Liver (tissue), 9 donors: Measurements from ENCODE around the gene ALPP. TPM values are rescaled to one million over a fixed set of nuclear protein-coding genes. Genes with fewer than 3 reads are reported as not detected.

Experiments used
- DNase-seq: peaks from one replicate; pipeline ENCODE4 v3.0.0-alpha.2; 2017; ENCODE audit warnings: low spot score
- H3K27ac ChIP-seq, 2 donors: one replicate each; pipeline ENCODE4 v1.7.0; 2013; ENCODE audit warnings: inconsistent platforms in 2 of 2, low read length in 2 of 2, control low read depth in 1 of 2, low read depth in 1 of 2, mild to moderate bottlenecking in 1 of 2
- H3K27me3 ChIP-seq, 4 donors: one replicate each; pipeline versions ENCODE4 v1.6.1 to v1.7.0; 2013; ENCODE audit warnings: low read length in 3 of 4, inconsistent platforms in 1 of 4, mild to moderate bottlenecking in 1 of 4, moderate library complexity in 1 of 4; ENCODE audit not compliant: control insufficient read depth in 4 of 4, insufficient read depth in 4 of 4
- H3K36me3 ChIP-seq, 4 donors: one replicate each; pipeline versions ENCODE4 v1.6.1 to v1.7.0; 2013; ENCODE audit warnings: low read length in 3 of 4, mild to moderate bottlenecking in 3 of 4, low read depth in 1 of 4, moderate library complexity in 1 of 4; ENCODE audit not compliant: control insufficient read depth in 4 of 4, insufficient read depth in 3 of 4
- H3K4me1 ChIP-seq, 4 donors: one replicate each; pipeline versions ENCODE4 v1.6.1 to v1.7.0; 2013; ENCODE audit warnings: low read length in 3 of 4, mild to moderate bottlenecking in 3 of 4, moderate library complexity in 1 of 4; ENCODE audit not compliant: control insufficient read depth in 4 of 4, insufficient read depth in 4 of 4
- H3K4me3 ChIP-seq, 3 donors: one replicate each; pipeline versions ENCODE4 v1.6.1 to v1.7.0; 2013; ENCODE audit warnings: low read length in 3 of 3, control low read depth in 1 of 3, low read depth in 1 of 3, mild to moderate bottlenecking in 1 of 3
- H3K9ac ChIP-seq, 2 donors: one replicate each; pipeline ENCODE4 v1.7.0; 2013; ENCODE audit warnings: low read length in 2 of 2, mild to moderate bottlenecking in 2 of 2, moderate library complexity in 2 of 2, control low read depth in 1 of 2, low read depth in 1 of 2
- H3K9me3 ChIP-seq, 4 donors: one replicate each; pipeline versions ENCODE4 v1.6.1 to v1.7.0; 2013; ENCODE audit warnings: low read length in 3 of 4; ENCODE audit not compliant: control insufficient read depth in 4 of 4
- EGR1 ChIP-seq, 2 donors: IDR thresholded peaks; 2 replicates each; pipeline ENCODE4 v1.6.1; 2016 to 2018; ENCODE audit warnings: antibody characterized with exemption in 2 of 2, low read depth in 2 of 2
- FOXA1 ChIP-seq: IDR thresholded peaks from 2 replicates; pipeline ENCODE4 v1.6.1; 2016; ENCODE audit warnings: antibody characterized with exemption
- FOXA2 ChIP-seq: IDR thresholded peaks from 2 replicates; pipeline ENCODE4 v1.6.1; 2016; ENCODE audit warnings: antibody characterized with exemption
- GABPA ChIP-seq, 2 donors: IDR thresholded peaks in 1 of 2; conservative IDR thresholded peaks in 1 of 2; 2 replicates each; pipeline ENCODE4 v1.6.1; 2016; ENCODE audit warnings: antibody characterized with exemption in 2 of 2, mild to moderate bottlenecking in 1 of 2, moderate library complexity in 1 of 2
- HNF4A ChIP-seq, 2 donors: conservative IDR thresholded peaks; 2 replicates each; pipeline ENCODE4 v1.6.1; 2016; ENCODE audit warnings: antibody characterized with exemption in 2 of 2, mild to moderate bottlenecking in 2 of 2
- HNF4G ChIP-seq: IDR thresholded peaks from 2 replicates; pipeline ENCODE4 v1.6.1; 2016; ENCODE audit warnings: antibody characterized with exemption
- JUND ChIP-seq, 2 donors: IDR thresholded peaks; 2 replicates each; pipeline ENCODE4 v1.6.1; 2016; ENCODE audit warnings: antibody characterized with exemption in 2 of 2
- NR2F2 ChIP-seq: IDR thresholded peaks from 2 replicates; pipeline ENCODE4 v1.6.1; 2016; ENCODE audit warnings: antibody characterized with exemption
- RAD21 ChIP-seq, 2 donors: IDR thresholded peaks; 2 replicates each; pipeline ENCODE4 v1.6.1; 2016; ENCODE audit warnings: antibody characterized with exemption in 2 of 2, mild to moderate bottlenecking in 2 of 2
- RXRA ChIP-seq, 2 donors: IDR thresholded peaks; 2 replicates each; pipeline ENCODE4 v1.6.1; 2017 to 2018; ENCODE audit warnings: antibody characterized with exemption in 2 of 2, mild to moderate bottlenecking in 1 of 2
- SP1 ChIP-seq: IDR thresholded peaks from 2 replicates; pipeline ENCODE4 v1.6.1; 2018; ENCODE audit warnings: antibody characterized with exemption, mild to moderate bottlenecking
- TAF1 ChIP-seq: conservative IDR thresholded peaks from 2 replicates; pipeline ENCODE4 v1.6.1; 2016; ENCODE audit warnings: antibody characterized with exemption, mild to moderate bottlenecking
- YY1 ChIP-seq: IDR thresholded peaks from 2 replicates; pipeline ENCODE4 v1.6.1; 2016; ENCODE audit warnings: antibody characterized with exemption, mild to moderate bottlenecking
- WGBS: extraction: QIAGEN DNeasy Blood & Tissue Kit; methylation state at CpG from one replicate; pipeline ENCODE4 v1.1.7; 2013; 5-methylcytosine and 5-hydroxymethylcytosine counted together
- polyA plus RNA-seq, 2 donors: library from polyadenylated mRNA; stranded (reverse) in 1 of 2; unstranded in 1 of 2; fragments of 200-250 nt in 1 of 2; fragments of >200 nt in 1 of 2; fragmentation: Nextera tagmentation in 1 of 2; extraction: Ambion mirVana in 1 of 2; gene quantifications; one replicate each; pipeline versions ENCODE4 v1.2.1 to v1.2.3, GENCODE V29; 2013 to 2015
- total RNA-seq, 2 donors: library from RNA; depleted of rRNA; stranded (reverse); fragments of >200 nt; gene quantifications; one replicate each; pipeline ENCODE4 v1.2.3, GENCODE V29; 2014
- TF ChIP-seq, protein P1 (sequence below): fragments of 150-350 bp; IDR thresholded peaks from 2 replicates; pipeline ENCODE4 v1.5.1; 2017; ENCODE audit warnings: improper control_type of control experiment, low read depth, low read length; ENCODE audit not compliant: missing input control
- TF ChIP-seq, protein P2 (sequence below): IDR thresholded peaks from 2 replicates; pipeline ENCODE4 v1.6.1; 2016; ENCODE audit warnings: antibody characterized with exemption
- TF ChIP-seq, protein P3 (sequence below): IDR thresholded peaks from 2 replicates; pipeline ENCODE4 v1.6.1; 2016; ENCODE audit warnings: antibody characterized with exemption, mild to moderate bottlenecking
- TF ChIP-seq, protein P4 (sequence below): IDR thresholded peaks from 2 replicates; pipeline ENCODE4 v1.6.1; 2016; ENCODE audit warnings: antibody characterized with exemption
- TF ChIP-seq, protein P5 (sequence below): IDR thresholded peaks from 2 replicates; pipeline ENCODE4 v1.6.1; 2016; ENCODE audit warnings: antibody characterized with exemption
- donor health status: healthy.
- donor health status: healthy.
- donor health status: healthy.
- donor health status: healthy.
- donor health status: healthy.

The ALPP gene
- total and polyA plus RNA-seq, 4 donors = not detected

DNA sequence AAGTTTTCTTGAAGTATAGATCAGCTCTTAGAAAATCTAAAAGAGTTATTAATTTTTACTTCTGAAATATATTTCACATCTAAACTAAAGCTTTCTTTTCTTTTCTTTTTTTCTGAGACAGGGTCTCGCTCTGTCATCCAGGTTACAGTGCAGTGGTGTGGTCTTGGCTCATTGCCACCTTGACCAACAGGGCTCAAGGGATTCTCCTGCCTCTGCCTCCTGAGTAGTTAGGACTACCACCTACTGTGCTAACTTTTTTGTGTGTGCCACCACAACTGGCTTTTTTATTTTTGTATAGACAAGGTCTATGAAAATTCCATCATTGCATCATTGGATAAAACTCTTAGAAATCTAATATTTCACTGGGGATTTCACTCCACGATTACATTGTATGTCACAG is 18.1 kb downstream of the ALPP start:
- TF ChIP-seq, protein P1, sequence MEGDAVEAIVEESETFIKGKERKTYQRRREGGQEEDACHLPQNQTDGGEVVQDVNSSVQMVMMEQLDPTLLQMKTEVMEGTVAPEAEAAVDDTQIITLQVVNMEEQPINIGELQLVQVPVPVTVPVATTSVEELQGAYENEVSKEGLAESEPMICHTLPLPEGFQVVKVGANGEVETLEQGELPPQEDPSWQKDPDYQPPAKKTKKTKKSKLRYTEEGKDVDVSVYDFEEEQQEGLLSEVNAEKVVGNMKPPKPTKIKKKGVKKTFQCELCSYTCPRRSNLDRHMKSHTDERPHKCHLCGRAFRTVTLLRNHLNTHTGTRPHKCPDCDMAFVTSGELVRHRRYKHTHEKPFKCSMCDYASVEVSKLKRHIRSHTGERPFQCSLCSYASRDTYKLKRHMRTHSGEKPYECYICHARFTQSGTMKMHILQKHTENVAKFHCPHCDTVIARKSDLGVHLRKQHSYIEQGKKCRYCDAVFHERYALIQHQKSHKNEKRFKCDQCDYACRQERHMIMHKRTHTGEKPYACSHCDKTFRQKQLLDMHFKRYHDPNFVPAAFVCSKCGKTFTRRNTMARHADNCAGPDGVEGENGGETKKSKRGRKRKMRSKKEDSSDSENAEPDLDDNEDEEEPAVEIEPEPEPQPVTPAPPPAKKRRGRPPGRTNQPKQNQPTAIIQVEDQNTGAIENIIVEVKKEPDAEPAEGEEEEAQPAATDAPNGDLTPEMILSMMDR = no peak
- TF ChIP-seq FOXA1 (no peak), RAD21 (IDR thresholded peaks at IDR 0.05) (no peak)
- peaks cover 0 to 3% (median 2%) of the 10 kb centered on the region in 4 donors for H3K27me3 ChIP-seq
- no peaks in the 10 kb centered on the region for H3K36me3 ChIP-seq
- 81% methylated on average over 2 of the region's 2 CpGs for WGBS
- no peaks in the 10 kb centered on the region for H3K9me3 ChIP-seq
- H3K4me1 ChIP-seq = no peaks in the 10 kb centered on the region
- no peak overlapping the region for H3K9ac ChIP-seq
- H3K4me3 ChIP-seq = no peak overlapping the region
- no peak for DNase-seq
- H3K27ac ChIP-seq = no peak overlapping the region

DNA sequence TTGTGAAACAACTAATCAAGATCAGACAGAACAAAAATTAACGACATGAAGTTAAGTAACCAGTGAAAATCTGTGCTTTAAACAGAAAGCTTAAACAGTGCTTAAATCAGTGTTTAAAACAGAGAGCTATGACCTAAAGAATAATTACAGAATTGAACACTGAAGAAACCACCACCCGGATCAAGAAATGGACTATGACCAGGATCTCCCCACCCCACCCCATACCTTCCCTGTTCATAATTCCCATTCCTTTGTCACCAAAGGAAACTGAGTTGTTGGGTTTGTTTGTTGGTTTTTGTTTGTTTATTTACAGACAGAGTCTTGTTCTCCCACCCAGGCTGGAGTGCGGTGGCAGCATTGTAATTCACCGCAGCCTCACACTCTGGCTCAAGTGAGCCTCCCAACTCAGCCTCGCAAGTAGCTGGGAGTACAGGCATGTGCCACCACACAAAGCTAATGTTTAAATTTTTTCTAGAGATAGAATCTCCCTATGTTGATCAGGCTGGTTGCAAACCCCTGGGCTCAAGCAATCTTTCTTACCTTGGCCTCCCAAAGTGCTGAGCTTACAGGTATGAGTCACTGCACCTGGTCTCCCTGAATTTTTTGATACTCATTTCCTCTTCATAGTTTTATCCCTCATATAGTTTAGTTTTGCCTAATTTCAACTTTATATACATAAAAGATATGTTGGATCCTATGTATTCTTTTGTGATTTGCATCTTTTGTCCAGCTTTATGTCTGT is 19.9 kb downstream of the ALPP start:
- Histone ChIP-seq H3K9me3 (no peaks in the 10 kb centered on the region), H3K27ac (no peak overlapping the region), H3K9ac (no peak overlapping the region), H3K4me3 (no peak overlapping the region), H3K36me3 (no peaks in the 10 kb centered on the region), H3K4me1 (no peaks in the 10 kb centered on the region), H3K27me3 (peaks cover 0 to 3% (median 2%) of the 10 kb centered on the region in 4 donors)
- 76% methylated on average over 5 of the region's 5 CpGs for WGBS
- no peak for TF ChIP-seq NR2F2
- TF ChIP-seq EGR1 (IDR thresholded peaks at IDR 0.05; ENCODE audit: low read depth in 2 of 2) = no peak
- TF ChIP-seq RAD21 (IDR thresholded peaks at IDR 0.05) = no peak
- TF ChIP-seq HNF4A (conservative IDR thresholded peaks at IDR 0.05) = no peak
- TF ChIP-seq JUND (IDR thresholded peaks at IDR 0.05) = no peak
- TF ChIP-seq GABPA (IDR thresholded peaks at IDR 0.05 in 1 of 2, conservative IDR thresholded peaks at IDR 0.05 in 1 of 2) = no peak
- TF ChIP-seq YY1 = no peak
- TF ChIP-seq, protein P2, sequence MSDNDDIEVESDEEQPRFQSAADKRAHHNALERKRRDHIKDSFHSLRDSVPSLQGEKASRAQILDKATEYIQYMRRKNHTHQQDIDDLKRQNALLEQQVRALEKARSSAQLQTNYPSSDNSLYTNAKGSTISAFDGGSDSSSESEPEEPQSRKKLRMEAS = no peak
- no peak for TF ChIP-seq FOXA1
- TF ChIP-seq, protein P3, sequence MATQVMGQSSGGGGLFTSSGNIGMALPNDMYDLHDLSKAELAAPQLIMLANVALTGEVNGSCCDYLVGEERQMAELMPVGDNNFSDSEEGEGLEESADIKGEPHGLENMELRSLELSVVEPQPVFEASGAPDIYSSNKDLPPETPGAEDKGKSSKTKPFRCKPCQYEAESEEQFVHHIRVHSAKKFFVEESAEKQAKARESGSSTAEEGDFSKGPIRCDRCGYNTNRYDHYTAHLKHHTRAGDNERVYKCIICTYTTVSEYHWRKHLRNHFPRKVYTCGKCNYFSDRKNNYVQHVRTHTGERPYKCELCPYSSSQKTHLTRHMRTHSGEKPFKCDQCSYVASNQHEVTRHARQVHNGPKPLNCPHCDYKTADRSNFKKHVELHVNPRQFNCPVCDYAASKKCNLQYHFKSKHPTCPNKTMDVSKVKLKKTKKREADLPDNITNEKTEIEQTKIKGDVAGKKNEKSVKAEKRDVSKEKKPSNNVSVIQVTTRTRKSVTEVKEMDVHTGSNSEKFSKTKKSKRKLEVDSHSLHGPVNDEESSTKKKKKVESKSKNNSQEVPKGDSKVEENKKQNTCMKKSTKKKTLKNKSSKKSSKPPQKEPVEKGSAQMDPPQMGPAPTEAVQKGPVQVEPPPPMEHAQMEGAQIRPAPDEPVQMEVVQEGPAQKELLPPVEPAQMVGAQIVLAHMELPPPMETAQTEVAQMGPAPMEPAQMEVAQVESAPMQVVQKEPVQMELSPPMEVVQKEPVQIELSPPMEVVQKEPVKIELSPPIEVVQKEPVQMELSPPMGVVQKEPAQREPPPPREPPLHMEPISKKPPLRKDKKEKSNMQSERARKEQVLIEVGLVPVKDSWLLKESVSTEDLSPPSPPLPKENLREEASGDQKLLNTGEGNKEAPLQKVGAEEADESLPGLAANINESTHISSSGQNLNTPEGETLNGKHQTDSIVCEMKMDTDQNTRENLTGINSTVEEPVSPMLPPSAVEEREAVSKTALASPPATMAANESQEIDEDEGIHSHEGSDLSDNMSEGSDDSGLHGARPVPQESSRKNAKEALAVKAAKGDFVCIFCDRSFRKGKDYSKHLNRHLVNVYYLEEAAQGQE = no peak
- no peak for TF ChIP-seq RXRA (IDR thresholded peaks at IDR 0.05)
- no peak for TF ChIP-seq TAF1
- no peak for TF ChIP-seq SP1
- TF ChIP-seq HNF4G = no peak
- TF ChIP-seq, protein P4, sequence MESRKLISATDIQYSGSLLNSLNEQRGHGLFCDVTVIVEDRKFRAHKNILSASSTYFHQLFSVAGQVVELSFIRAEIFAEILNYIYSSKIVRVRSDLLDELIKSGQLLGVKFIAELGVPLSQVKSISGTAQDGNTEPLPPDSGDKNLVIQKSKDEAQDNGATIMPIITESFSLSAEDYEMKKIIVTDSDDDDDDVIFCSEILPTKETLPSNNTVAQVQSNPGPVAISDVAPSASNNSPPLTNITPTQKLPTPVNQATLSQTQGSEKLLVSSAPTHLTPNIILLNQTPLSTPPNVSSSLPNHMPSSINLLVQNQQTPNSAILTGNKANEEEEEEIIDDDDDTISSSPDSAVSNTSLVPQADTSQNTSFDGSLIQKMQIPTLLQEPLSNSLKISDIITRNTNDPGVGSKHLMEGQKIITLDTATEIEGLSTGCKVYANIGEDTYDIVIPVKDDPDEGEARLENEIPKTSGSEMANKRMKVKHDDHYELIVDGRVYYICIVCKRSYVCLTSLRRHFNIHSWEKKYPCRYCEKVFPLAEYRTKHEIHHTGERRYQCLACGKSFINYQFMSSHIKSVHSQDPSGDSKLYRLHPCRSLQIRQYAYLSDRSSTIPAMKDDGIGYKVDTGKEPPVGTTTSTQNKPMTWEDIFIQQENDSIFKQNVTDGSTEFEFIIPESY = no peak
- TF ChIP-seq FOXA2 = no peak
- TF ChIP-seq, protein P5, sequence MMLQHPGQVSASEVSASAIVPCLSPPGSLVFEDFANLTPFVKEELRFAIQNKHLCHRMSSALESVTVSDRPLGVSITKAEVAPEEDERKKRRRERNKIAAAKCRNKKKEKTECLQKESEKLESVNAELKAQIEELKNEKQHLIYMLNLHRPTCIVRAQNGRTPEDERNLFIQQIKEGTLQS = no peak
- TF ChIP-seq, protein P1 = no peak
- DNase-seq = no peak
